ENCODE data around the gene XPO4. TPM values are rescaled to one million over a fixed set of nuclear protein-coding genes. Genes with fewer than 3 reads are reported as not detected.

XPO4 gene
- total RNA-seq, 1 experiment from 2014 or later = 34.1 TPM

GRCh38 chr13:20801707-20802106 lies 100.8 kb downstream of the XPO4 start:
- Histone ChIP-seq H3K9ac (ENCODE audit: extremely low read depth, insufficient read length, low read length) (no peak overlapping the region), H3K4me1 (ENCODE audit: insufficient read depth, low read length) (no peaks in the 10 kb centered on the region), H3K79me1 (ENCODE audit: insufficient read depth, low read depth, low read length, poor library complexity, severe bottlenecking) (no peaks in the 10 kb centered on the region), H2AFZ (ENCODE audit: low read length) (no peak overlapping the region), H4K5ac (ENCODE audit: insufficient read length, low read depth, low read length) (no peak overlapping the region), H3K14ac (ENCODE audit: insufficient read depth, low read length) (no peak overlapping the region), H3T11ph (ENCODE audit: low read length) (no peak overlapping the region), H2BK20ac (ENCODE audit: low read depth, low read length, poor library complexity, severe bottlenecking) (no peak overlapping the region), H3K27me3 (ENCODE audit: insufficient read depth, low read length) (no peaks in the 10 kb centered on the region), H3K23ac (ENCODE audit: insufficient read length, low read depth, low read length) (no peak overlapping the region), H3K27ac (ENCODE audit: insufficient read length, low read depth, low read length) (no peak overlapping the region), H3K56ac (ENCODE audit: insufficient read length, low read depth, low read length) (no peak overlapping the region), H2BK120ac (ENCODE audit: low read depth, low read length, poor library complexity, severe bottlenecking) (no peak overlapping the region), H2BK5ac (ENCODE audit: insufficient read length, low read length) (no peak overlapping the region), H3K4ac (ENCODE audit: low read depth, low read length) (no peak overlapping the region), H3K79me2 (ENCODE audit: insufficient read depth, low read length) (no peaks in the 10 kb centered on the region; the same call in 1 of the 2 replicates), H4K8ac (replicated peaks; ENCODE audit: insufficient read length, low read depth, low read length) (no peak overlapping the region), H3K9me3 (ENCODE audit: control insufficient read depth, low read depth, low read length) (no peaks in the 10 kb centered on the region), H2BK12ac (ENCODE audit: insufficient read length, low read depth, low read length) (no peak overlapping the region), H2AK5ac (ENCODE audit: insufficient read length, low read length) (no peak overlapping the region), H3K18ac (ENCODE audit: insufficient read length, low read depth, low read length) (no peak overlapping the region), H2BK15ac (ENCODE audit: low read depth, low read length) (no peak overlapping the region), H3K23me2 (ENCODE audit: insufficient read length, low read depth, low read length, poor library complexity, severe bottlenecking) (no peaks in the 10 kb centered on the region), H4K91ac (ENCODE audit: insufficient read length, low read depth, low read length) (no peak overlapping the region), H4K20me1 (ENCODE audit: control insufficient read depth, insufficient read depth, insufficient read length) (no peaks in the 10 kb centered on the region), H3K4me2 (ENCODE audit: insufficient read depth, insufficient read length, low read length) (no peak overlapping the region)
- TF ChIP-seq CTCF (conservative IDR thresholded peaks at IDR 0.05) = no peak
- no CpG with 5 or more reads among the region's 2 CpGs for WGBS (ENCODE audit: extremely low coverage, insufficient read length, low lambda C conversion rate)
- Mint-ChIP-seq H3K27ac (no peak overlapping the region), H3K4me1 (no peaks in the 10 kb centered on the region), H3K36me3 (ENCODE audit: insufficient read depth in 1 of 3, low read depth in 3 of 3) (peaks cover 10 to 38% (median 34%) of the 10 kb centered on the region in 3 experiments; a peak in 6 of 7 replicates), H3K9me3 (no peaks in the 10 kb centered on the region), H3K27me3 (ENCODE audit: low read depth) (no peaks in the 10 kb centered on the region), H3K4me3 (no peak overlapping the region)
- no peak for DNase-seq

Measured in H9 (cell line).